HL-60 (cell line): ENCODE measurements around the gene CRMP1.

ENCODE experiments used
- POLR2AphosphoS5 ChIP-seq: IDR thresholded peaks from 2 replicates; pipeline ENCODE4 v1.6.1; 2012; ENCODE audit warnings: low read depth
- TF ChIP-seq, protein P1 (sequence below): IDR thresholded peaks from one replicate; pipeline ENCODE4 v1.5.1; 2011; ENCODE audit warnings: low read length, control low read depth, inconsistent platforms; ENCODE audit not compliant: insufficient read depth
- TF ChIP-seq, protein P2 (sequence below): IDR thresholded peaks from 2 replicates; pipeline ENCODE4 v1.6.1; 2012; ENCODE audit warnings: low read depth; ENCODE audit not compliant: insufficient replicate concordance

- TF ChIP-seq, protein P1, sequence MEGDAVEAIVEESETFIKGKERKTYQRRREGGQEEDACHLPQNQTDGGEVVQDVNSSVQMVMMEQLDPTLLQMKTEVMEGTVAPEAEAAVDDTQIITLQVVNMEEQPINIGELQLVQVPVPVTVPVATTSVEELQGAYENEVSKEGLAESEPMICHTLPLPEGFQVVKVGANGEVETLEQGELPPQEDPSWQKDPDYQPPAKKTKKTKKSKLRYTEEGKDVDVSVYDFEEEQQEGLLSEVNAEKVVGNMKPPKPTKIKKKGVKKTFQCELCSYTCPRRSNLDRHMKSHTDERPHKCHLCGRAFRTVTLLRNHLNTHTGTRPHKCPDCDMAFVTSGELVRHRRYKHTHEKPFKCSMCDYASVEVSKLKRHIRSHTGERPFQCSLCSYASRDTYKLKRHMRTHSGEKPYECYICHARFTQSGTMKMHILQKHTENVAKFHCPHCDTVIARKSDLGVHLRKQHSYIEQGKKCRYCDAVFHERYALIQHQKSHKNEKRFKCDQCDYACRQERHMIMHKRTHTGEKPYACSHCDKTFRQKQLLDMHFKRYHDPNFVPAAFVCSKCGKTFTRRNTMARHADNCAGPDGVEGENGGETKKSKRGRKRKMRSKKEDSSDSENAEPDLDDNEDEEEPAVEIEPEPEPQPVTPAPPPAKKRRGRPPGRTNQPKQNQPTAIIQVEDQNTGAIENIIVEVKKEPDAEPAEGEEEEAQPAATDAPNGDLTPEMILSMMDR: no peak
- TF ChIP-seq POLR2AphosphoS5: no peak
- TF ChIP-seq, protein P2, sequence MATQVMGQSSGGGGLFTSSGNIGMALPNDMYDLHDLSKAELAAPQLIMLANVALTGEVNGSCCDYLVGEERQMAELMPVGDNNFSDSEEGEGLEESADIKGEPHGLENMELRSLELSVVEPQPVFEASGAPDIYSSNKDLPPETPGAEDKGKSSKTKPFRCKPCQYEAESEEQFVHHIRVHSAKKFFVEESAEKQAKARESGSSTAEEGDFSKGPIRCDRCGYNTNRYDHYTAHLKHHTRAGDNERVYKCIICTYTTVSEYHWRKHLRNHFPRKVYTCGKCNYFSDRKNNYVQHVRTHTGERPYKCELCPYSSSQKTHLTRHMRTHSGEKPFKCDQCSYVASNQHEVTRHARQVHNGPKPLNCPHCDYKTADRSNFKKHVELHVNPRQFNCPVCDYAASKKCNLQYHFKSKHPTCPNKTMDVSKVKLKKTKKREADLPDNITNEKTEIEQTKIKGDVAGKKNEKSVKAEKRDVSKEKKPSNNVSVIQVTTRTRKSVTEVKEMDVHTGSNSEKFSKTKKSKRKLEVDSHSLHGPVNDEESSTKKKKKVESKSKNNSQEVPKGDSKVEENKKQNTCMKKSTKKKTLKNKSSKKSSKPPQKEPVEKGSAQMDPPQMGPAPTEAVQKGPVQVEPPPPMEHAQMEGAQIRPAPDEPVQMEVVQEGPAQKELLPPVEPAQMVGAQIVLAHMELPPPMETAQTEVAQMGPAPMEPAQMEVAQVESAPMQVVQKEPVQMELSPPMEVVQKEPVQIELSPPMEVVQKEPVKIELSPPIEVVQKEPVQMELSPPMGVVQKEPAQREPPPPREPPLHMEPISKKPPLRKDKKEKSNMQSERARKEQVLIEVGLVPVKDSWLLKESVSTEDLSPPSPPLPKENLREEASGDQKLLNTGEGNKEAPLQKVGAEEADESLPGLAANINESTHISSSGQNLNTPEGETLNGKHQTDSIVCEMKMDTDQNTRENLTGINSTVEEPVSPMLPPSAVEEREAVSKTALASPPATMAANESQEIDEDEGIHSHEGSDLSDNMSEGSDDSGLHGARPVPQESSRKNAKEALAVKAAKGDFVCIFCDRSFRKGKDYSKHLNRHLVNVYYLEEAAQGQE: no peak
These were observed 14.5 kb downstream of the CRMP1 start for GRCh38 chr4:5878359-5878758.
